Type B pancreatic cell (in vitro differentiated cells): ENCODE results near the gene LRP1B. TPM values are rescaled to one million over a fixed set of nuclear protein-coding genes. Genes with fewer than 3 reads are reported as not detected.

Experiments
- DNase-seq: peaks from one replicate; pipeline ENCODE4 v3.0.0; 2021; ENCODE audit warnings: mixed read lengths; ENCODE audit not compliant: unreplicated experiment; ENCODE audit errors: extremely low spot score
- H3K27ac Mint-ChIP-seq: 2 replicates; pipeline ENCODE4 v1.8.0; 2021; ENCODE audit warnings: mild to moderate bottlenecking, mixed read lengths
- H3K27me3 Mint-ChIP-seq: 2 replicates; pipeline ENCODE4 v1.8.0; 2021; ENCODE audit warnings: mixed read lengths
- H3K36me3 Mint-ChIP-seq: 2 replicates; pipeline ENCODE4 v1.8.0; 2021; ENCODE audit warnings: mixed read lengths
- H3K4me1 Mint-ChIP-seq: one replicate; pipeline ENCODE4 v1.8.0; 2021; ENCODE audit warnings: mixed read lengths; ENCODE audit not compliant: unreplicated experiment
- H3K4me3 Mint-ChIP-seq: 2 replicates; pipeline ENCODE4 v1.8.0; 2021; ENCODE audit warnings: mild to moderate bottlenecking, mixed read lengths
- H3K9me3 Mint-ChIP-seq: 2 replicates; pipeline ENCODE4 v1.8.0; 2021; ENCODE audit warnings: mixed read lengths
- CTCF ChIP-seq: fragments of 200-600 bp; sonication (generic); conservative IDR thresholded peaks from 2 replicates; pipeline ENCODE4 v1.5.0; 2021; ENCODE audit warnings: antibody characterized with exemption, mild to moderate bottlenecking
- total RNA-seq: library from RNA; stranded (reverse); gene quantifications from 2 replicates; pipeline ENCODE4 v1.2.1, GENCODE V29; 2021; ENCODE audit warnings: low replicate concordance

LRP1B gene
- total RNA-seq, 1 donor from 2014 or later: 16.0 TPM

- H3K4me3 Mint-ChIP-seq: no peak overlapping the region
- TF ChIP-seq CTCF: no peak
These were observed 1632.5 kb downstream of the LRP1B start for GRCh38 chr2:140498360-140498759.

GRCh38 chr2:140496714-140497113 is 1634.1 kb downstream of the LRP1B start:
- Mint-ChIP-seq H3K4me1 (no peaks in the 10 kb centered on the region), H3K4me3 (no peak overlapping the region), H3K27me3 (peaks cover 17% of the 10 kb centered on the region), H3K27ac (no peak overlapping the region), H3K36me3 (no peaks in the 10 kb centered on the region), H3K9me3 (no peaks in the 10 kb centered on the region)
- TF ChIP-seq CTCF: no peak
- no peak for DNase-seq

More at GRCh38 chr2:140498360-140498759, 1632.5 kb downstream of the LRP1B start:
- H3K36me3 Mint-ChIP-seq: no peaks in the 10 kb centered on the region
- H3K27me3 Mint-ChIP-seq: peaks cover 8% of the 10 kb centered on the region
- no peaks in the 10 kb centered on the region for H3K4me1 Mint-ChIP-seq
- H3K9me3 Mint-ChIP-seq: no peaks in the 10 kb centered on the region
- no peak overlapping the region for H3K27ac Mint-ChIP-seq
- no peak for DNase-seq

GRCh38 chr2:140491876-140492275 is 1638.9 kb downstream of the LRP1B start:
- no peak for TF ChIP-seq CTCF
- no peak for DNase-seq
- H3K4me3 Mint-ChIP-seq: no peak overlapping the region
- H3K9me3 Mint-ChIP-seq: no peaks in the 10 kb centered on the region
- H3K36me3 Mint-ChIP-seq: no peaks in the 10 kb centered on the region
- H3K27me3 Mint-ChIP-seq: peaks cover 20% of the 10 kb centered on the region
- H3K27ac Mint-ChIP-seq: no peak overlapping the region
- no peaks in the 10 kb centered on the region for H3K4me1 Mint-ChIP-seq

- TF ChIP-seq CTCF: no peak
- Mint-ChIP-seq H3K4me3 (no peak overlapping the region), H3K27me3 (peaks cover 12% of the 10 kb centered on the region), H3K4me1 (no peaks in the 10 kb centered on the region), H3K27ac (no peak overlapping the region), H3K9me3 (no peaks in the 10 kb centered on the region), H3K36me3 (no peaks in the 10 kb centered on the region)
- DNase-seq: no peak
These were observed 1641.6 kb downstream of the LRP1B start for GRCh38 chr2:140489193-140489592.

- no peaks in the 10 kb centered on the region for H3K9me3 Mint-ChIP-seq
- no peaks in the 10 kb centered on the region for H3K36me3 Mint-ChIP-seq
- H3K27me3 Mint-ChIP-seq: no peaks in the 10 kb centered on the region
- H3K4me3 Mint-ChIP-seq: no peak overlapping the region
- no peak overlapping the region for H3K27ac Mint-ChIP-seq
- H3K4me1 Mint-ChIP-seq: peaks cover 4% of the 10 kb centered on the region
- no peak for DNase-seq
- no peak for TF ChIP-seq CTCF
These were observed 1649.7 kb downstream of the LRP1B start for GRCh38 chr2:140481136-140481535.

GRCh38 chr2:140473851-140474250 is 1657.0 kb downstream of the LRP1B start:
- no peak for DNase-seq
- peaks cover under 1% of the 10 kb centered on the region for H3K9me3 Mint-ChIP-seq
- TF ChIP-seq CTCF: no peak
- H3K4me3 Mint-ChIP-seq: no peak overlapping the region
- H3K27ac Mint-ChIP-seq: no peak overlapping the region
- no peaks in the 10 kb centered on the region for H3K4me1 Mint-ChIP-seq
- H3K27me3 Mint-ChIP-seq: peaks cover 10% of the 10 kb centered on the region
- H3K36me3 Mint-ChIP-seq: no peaks in the 10 kb centered on the region
